Suprapubic skin (tissue), 4 donors: ENCODE results near the gene PTTG1IP. TPM values are rescaled to one million over a fixed set of nuclear protein-coding genes. Genes with fewer than 3 reads are reported as not detected.

Source experiments
- DNase-seq, 2 donors: peaks; one replicate each; pipeline ENCODE4 v3.0.0-alpha.2; 2019; ENCODE audit warnings: low spot score in 2 of 2
- H3K27ac ChIP-seq: fragments of 200-600 bp; sonication (generic); one replicate; pipeline ENCODE4 v1.5.1; 2019
- H3K27me3 ChIP-seq: fragments of 200-600 bp; sonication (generic); one replicate; pipeline ENCODE4 v1.5.1; 2019
- H3K36me3 ChIP-seq: fragments of 200-600 bp; sonication (generic); one replicate; pipeline ENCODE4 v1.5.1; 2019
- H3K4me1 ChIP-seq: fragments of 200-600 bp; sonication (generic); one replicate; pipeline ENCODE4 v1.5.1; 2019
- H3K4me3 ChIP-seq: fragments of 200-600 bp; sonication (generic); one replicate; pipeline ENCODE4 v1.5.1; 2019; ENCODE audit warnings: mild to moderate bottlenecking
- H3K9me3 ChIP-seq: fragments of 200-600 bp; sonication (generic); one replicate; pipeline ENCODE4 v1.5.1; 2019
- CTCF ChIP-seq, 2 donors: fragments of 200-600 bp in 1 of 2; fragments of 450-650 bp in 1 of 2; sonication (generic) in 1 of 2; IDR thresholded peaks; one replicate each; pipeline ENCODE4 v1.5.1; 2016 to 2019; ENCODE audit warnings: antibody characterized with exemption in 2 of 2, mild to moderate bottlenecking in 1 of 2, moderate library complexity in 1 of 2
- EP300 ChIP-seq: sonication (generic); formaldehyde crosslinking; IDR thresholded peaks from one replicate; pipeline ENCODE4 v1.6.1; 2017; ENCODE audit warnings: antibody characterized with exemption
- POLR2A ChIP-seq, 2 donors: fragments of 450-650 bp; IDR thresholded peaks; one replicate each; pipeline ENCODE4 v1.6.1; 2017; ENCODE audit warnings: antibody characterized with exemption in 2 of 2, mild to moderate bottlenecking in 2 of 2, moderate library complexity in 2 of 2
- POLR2AphosphoS5 ChIP-seq, 3 donors: sonication (generic); formaldehyde crosslinking; IDR thresholded peaks; one replicate each; pipeline ENCODE4 v1.6.1; 2017; ENCODE audit warnings: antibody characterized with exemption in 3 of 3
- WGBS: methylation state at CpG from one replicate; pipeline ENCODE4 v1.1.5; 2018; 5-methylcytosine and 5-hydroxymethylcytosine counted together
- total RNA-seq, 4 donors: library from RNA; depleted of rRNA; stranded (reverse); fragments of >200 nt; gene quantifications; one replicate each; pipeline ENCODE4 v1.1.0, GENCODE V29; 2016

The PTTG1IP gene
- total RNA-seq, 4 donors from 2014 or later = 114 to 172 (median 143) TPM

GRCh38 chr21:44867464-44867863 is 6.0 kb downstream of the PTTG1IP start:
- no peaks in the 10 kb centered on the region for H3K9me3 ChIP-seq
- no peaks in the 10 kb centered on the region for H3K27me3 ChIP-seq
- H3K4me3 ChIP-seq = no peak overlapping the region
- 92% methylated on average over 15 of the region's 15 CpGs for WGBS
- H3K36me3 ChIP-seq = peaks cover 28% of the 10 kb centered on the region
- DNase-seq = peak in 1 of 2 donors; percentile 33
- no peak overlapping the region for H3K27ac ChIP-seq
- TF ChIP-seq CTCF (IDR thresholded peaks at IDR 0.05) (no peak), POLR2AphosphoS5 (IDR thresholded peaks at IDR 0.05) (no peak), POLR2A (IDR thresholded peaks at IDR 0.05) (no peak), EP300 (no peak)
- H3K4me1 ChIP-seq = peaks cover 67% of the 10 kb centered on the region

GRCh38 chr21:44866780-44867179 is 6.7 kb downstream of the PTTG1IP start:
- no peak for DNase-seq
- Histone ChIP-seq H3K9me3 (no peaks in the 10 kb centered on the region), H3K27me3 (no peaks in the 10 kb centered on the region), H3K4me3 (no peak overlapping the region), H3K4me1 (peaks cover 60% of the 10 kb centered on the region), H3K36me3 (peaks cover 31% of the 10 kb centered on the region), H3K27ac (no peak overlapping the region)
- no peak for TF ChIP-seq POLR2A (IDR thresholded peaks at IDR 0.05)
- TF ChIP-seq POLR2AphosphoS5 (IDR thresholded peaks at IDR 0.05) = no peak
- 67% methylated on average over 7 of the region's 7 CpGs for WGBS

- Histone ChIP-seq H3K36me3 (peaks cover 35% of the 10 kb centered on the region), H3K9me3 (no peaks in the 10 kb centered on the region), H3K27ac (no peak overlapping the region), H3K4me3 (no peak overlapping the region), H3K4me1 (peaks cover 50% of the 10 kb centered on the region), H3K27me3 (no peaks in the 10 kb centered on the region)
- no peak for DNase-seq
- TF ChIP-seq CTCF (IDR thresholded peaks at IDR 0.05) (no peak), POLR2A (IDR thresholded peaks at IDR 0.05) (no peak), POLR2AphosphoS5 (IDR thresholded peaks at IDR 0.05) (no peak), EP300 (no peak)
- 58% methylated on average over 11 of the region's 12 CpGs for WGBS
These were observed 7.8 kb downstream of the PTTG1IP start for GRCh38 chr21:44865561-44866280.

- Histone ChIP-seq H3K4me3 (no peak overlapping the region), H3K36me3 (peaks cover 53% of the 10 kb centered on the region), H3K27ac (no peak overlapping the region), H3K9me3 (no peaks in the 10 kb centered on the region), H3K27me3 (no peaks in the 10 kb centered on the region), H3K4me1 (peaks cover 44% of the 10 kb centered on the region)
- 88% methylated on average over 14 of the region's 25 CpGs for WGBS
- no peak for DNase-seq
- no peak for TF ChIP-seq POLR2A (IDR thresholded peaks at IDR 0.05)
These were observed 10.4 kb downstream of the PTTG1IP start for GRCh38 chr21:44862869-44863685.

- H3K36me3 ChIP-seq = peaks cover 68% of the 10 kb centered on the region
- no peak overlapping the region for H3K4me3 ChIP-seq
- no peak for TF ChIP-seq CTCF (IDR thresholded peaks at IDR 0.05)
- TF ChIP-seq POLR2AphosphoS5 (IDR thresholded peaks at IDR 0.05) = no peak
- no peak for TF ChIP-seq POLR2A (IDR thresholded peaks at IDR 0.05)
- WGBS = 62% methylated on average over 9 of the region's 10 CpGs
- H3K9me3 ChIP-seq = no peaks in the 10 kb centered on the region
- H3K27ac ChIP-seq = peak overlapping the region; percentile 45
- H3K4me1 ChIP-seq = peaks cover 28% of the 10 kb centered on the region
- no peak for DNase-seq
- H3K27me3 ChIP-seq = no peaks in the 10 kb centered on the region
These were observed 14.7 kb downstream of the PTTG1IP start for GRCh38 chr21:44858791-44859190.

- TF ChIP-seq POLR2AphosphoS5 (IDR thresholded peaks at IDR 0.05) (no peak), EP300 (no peak), POLR2A (IDR thresholded peaks at IDR 0.05) (no peak), CTCF (IDR thresholded peaks at IDR 0.05) (no peak)
- Histone ChIP-seq H3K36me3 (peaks cover 68% of the 10 kb centered on the region), H3K27ac (peak overlapping the region; percentile 45), H3K9me3 (no peaks in the 10 kb centered on the region), H3K4me3 (peak overlapping the region; percentile 3), H3K4me1 (peaks cover 28% of the 10 kb centered on the region), H3K27me3 (no peaks in the 10 kb centered on the region)
- WGBS = 54% methylated on average over 13 of the region's 15 CpGs
- DNase-seq = peak in 1 of 2 donors; percentile 63
These were observed 15.2 kb downstream of the PTTG1IP start for GRCh38 chr21:44858291-44858690.
